Adrenal gland (tissue), 5 donors: ENCODE results near the gene PLXDC2.

Experiments
- POLR2A ChIP-seq, 2 donors: fragments of 450-650 bp; IDR thresholded peaks; one replicate each; pipeline ENCODE4 v1.6.1; 2017; ENCODE audit warnings: antibody characterized with exemption in 2 of 2, mild to moderate bottlenecking in 2 of 2, moderate library complexity in 1 of 2
- TF ChIP-seq, protein P1 (sequence below), 6 experiments: fragments of 450-650 bp in 4 of 6; fragments of 200-600 bp in 2 of 6; sonication (generic) in 1 of 6; IDR thresholded peaks; 1 replicate in 5 of 6; 2 replicates in 1 of 6; pipeline versions ENCODE4 v1.5.1 to v1.8.0; 2016 to 2021; ENCODE audit warnings: antibody characterized with exemption in 6 of 6, mild to moderate bottlenecking in 2 of 6, moderate library complexity in 1 of 6
- donor health status: DM: no; HTN: no; CAD: no.

DNA sequence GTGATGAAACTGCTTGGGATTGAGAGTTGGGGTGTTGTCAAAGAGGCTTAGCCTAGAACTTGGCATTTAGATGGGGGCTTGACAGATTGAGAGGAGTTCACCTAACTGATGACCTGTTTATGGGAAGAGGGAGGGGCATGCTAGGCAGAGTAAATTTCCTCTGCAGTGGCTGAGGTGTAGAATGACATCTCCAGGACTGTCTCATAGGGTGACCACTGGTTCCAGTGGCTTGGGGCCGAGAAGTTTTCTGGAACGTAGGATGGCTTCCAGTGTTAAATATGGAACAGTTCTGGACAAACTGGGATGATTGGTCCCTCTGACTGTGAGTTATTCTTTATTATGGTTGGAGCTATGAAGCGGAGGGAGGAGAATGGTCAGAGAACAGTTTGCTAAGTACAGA, 186.4 kb downstream of the PLXDC2 start:
- no peak for TF ChIP-seq POLR2A (IDR thresholded peaks at IDR 0.05)
- TF ChIP-seq, protein P1, sequence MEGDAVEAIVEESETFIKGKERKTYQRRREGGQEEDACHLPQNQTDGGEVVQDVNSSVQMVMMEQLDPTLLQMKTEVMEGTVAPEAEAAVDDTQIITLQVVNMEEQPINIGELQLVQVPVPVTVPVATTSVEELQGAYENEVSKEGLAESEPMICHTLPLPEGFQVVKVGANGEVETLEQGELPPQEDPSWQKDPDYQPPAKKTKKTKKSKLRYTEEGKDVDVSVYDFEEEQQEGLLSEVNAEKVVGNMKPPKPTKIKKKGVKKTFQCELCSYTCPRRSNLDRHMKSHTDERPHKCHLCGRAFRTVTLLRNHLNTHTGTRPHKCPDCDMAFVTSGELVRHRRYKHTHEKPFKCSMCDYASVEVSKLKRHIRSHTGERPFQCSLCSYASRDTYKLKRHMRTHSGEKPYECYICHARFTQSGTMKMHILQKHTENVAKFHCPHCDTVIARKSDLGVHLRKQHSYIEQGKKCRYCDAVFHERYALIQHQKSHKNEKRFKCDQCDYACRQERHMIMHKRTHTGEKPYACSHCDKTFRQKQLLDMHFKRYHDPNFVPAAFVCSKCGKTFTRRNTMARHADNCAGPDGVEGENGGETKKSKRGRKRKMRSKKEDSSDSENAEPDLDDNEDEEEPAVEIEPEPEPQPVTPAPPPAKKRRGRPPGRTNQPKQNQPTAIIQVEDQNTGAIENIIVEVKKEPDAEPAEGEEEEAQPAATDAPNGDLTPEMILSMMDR (IDR thresholded peaks at IDR 0.05), result no peak
